ENCODE measurements around the gene CCDC107. TPM values are rescaled to one million over a fixed set of nuclear protein-coding genes. Genes with fewer than 3 reads are reported as not detected.

The CCDC107 gene
- total RNA-seq, 1 experiment from 2014 or later = 12.5 TPM

GRCh38 chr9:35690614-35691333, 32.7 kb downstream of the CCDC107 start:
- Mint-ChIP-seq H3K9me3 (ENCODE audit: unreplicated experiment) (no peaks in the 10 kb centered on the region), H3K4me1 (ENCODE audit: insufficient read depth, unreplicated experiment) (peaks cover 24% of the 10 kb centered on the region), H3K36me3 (ENCODE audit: insufficient read depth, unreplicated experiment) (peaks cover 13% of the 10 kb centered on the region), H3K4me3 (ENCODE audit: unreplicated experiment) (peak overlapping the region; percentile 79), H3K27me3 (ENCODE audit: insufficient read depth, unreplicated experiment) (no peaks in the 10 kb centered on the region), H3K27ac (ENCODE audit: low read depth, unreplicated experiment) (peak overlapping the region; percentile 72)
- CTCF ChIA-PET = interaction anchor here (0.7 to 8.1 kb wide), 7 partner anchors 19 to 78 kb away, joined by 3 to 155 read pairs (median 4); partner anchors contain the start of genes CCDC107 and RMRP
- POLR2A ChIA-PET = interaction anchor here (0.7 to 5.4 kb wide), 16 partner anchors 10 to 92 kb away, joined by 3 to 38 read pairs (median 4); partner anchors contain the start of genes ARHGEF39, CA9, CCDC107 and CREB3
- no peak for TF ChIP-seq CTCF (IDR thresholded peaks at IDR 0.05; ENCODE audit: unreplicated experiment)
- intact Hi-C loops (cut with micrococcal nuclease) = no loop called here
- peak; percentile 52 for DNase-seq (ENCODE audit: unreplicated experiment)
- BruUV-seq (replicated peaks) = no TSS peak

GRCh38 chr9:35691334-35691650, 33.2 kb downstream of the CCDC107 start:
- POLR2A ChIA-PET = interaction anchor here (0.7 to 5.4 kb wide), 14 partner anchors 9 to 91 kb away, joined by 3 to 38 read pairs (median 4); partner anchors contain the start of genes ARHGEF39, CA9, CCDC107 and CREB3
- TF ChIP-seq CTCF (IDR thresholded peaks at IDR 0.05; ENCODE audit: unreplicated experiment) = no peak
- H3K4me1 Mint-ChIP-seq (ENCODE audit: insufficient read depth, unreplicated experiment) = peaks cover 24% of the 10 kb centered on the region
- no peaks in the 10 kb centered on the region for H3K27me3 Mint-ChIP-seq (ENCODE audit: insufficient read depth, unreplicated experiment)
- peak overlapping the region; percentile 79 for H3K4me3 Mint-ChIP-seq (ENCODE audit: unreplicated experiment)
- BruUV-seq (replicated peaks) = no TSS peak
- no peaks in the 10 kb centered on the region for H3K9me3 Mint-ChIP-seq (ENCODE audit: unreplicated experiment)
- CTCF ChIA-PET = interaction anchor here (0.9 to 8.1 kb wide), 7 partner anchors 18 to 79 kb away, joined by 3 to 155 read pairs (median 3); partner anchors contain the start of genes CCDC107 and RMRP
- DNase-seq (ENCODE audit: unreplicated experiment) = no peak
- intact Hi-C loops (cut with micrococcal nuclease) = no loop called here
- H3K36me3 Mint-ChIP-seq (ENCODE audit: insufficient read depth, unreplicated experiment) = peaks cover 10% of the 10 kb centered on the region
- H3K27ac Mint-ChIP-seq (ENCODE audit: low read depth, unreplicated experiment) = peak overlapping the region; percentile 72

DNA sequence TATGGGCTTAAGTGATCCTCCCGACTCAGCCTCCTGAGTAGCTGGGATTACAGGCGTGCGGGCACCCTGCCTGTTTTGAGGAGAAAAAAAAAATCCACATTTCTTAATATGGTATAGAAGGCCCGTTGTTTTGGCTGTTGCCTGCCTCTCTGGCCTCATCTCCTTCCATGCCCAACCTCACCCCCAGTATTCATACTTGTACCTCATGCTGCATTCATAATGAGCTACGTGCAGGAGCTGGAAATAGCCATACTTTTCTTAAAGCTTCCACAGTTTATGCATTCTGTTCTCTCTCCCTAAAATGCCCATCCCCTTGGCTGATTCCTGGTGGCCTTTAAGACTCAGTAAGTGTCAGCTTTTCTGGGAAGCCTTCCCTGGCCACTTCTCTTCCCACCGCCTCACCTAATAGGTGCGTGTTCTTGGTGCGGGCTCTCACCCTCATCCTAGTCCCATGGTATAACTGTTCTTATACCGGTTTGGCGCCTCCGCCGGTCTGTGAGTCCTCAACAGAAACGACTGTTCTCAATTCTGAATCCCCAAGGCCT, 33.7 kb downstream of the CCDC107 start:
- POLR2A ChIA-PET = interaction anchor here (1.0 to 5.4 kb wide), 7 partner anchors 9 to 88 kb away, joined by 3 to 38 read pairs (median 6); partner anchors contain the start of genes ARHGEF39, CA9, CCDC107 and CREB3
- CTCF ChIA-PET = interaction anchor here (0.7 to 8.1 kb wide), 9 partner anchors 17 to 79 kb away, joined by 3 to 155 read pairs (median 4); partner anchors contain the start of genes CCDC107 and RMRP
- intact Hi-C loops (cut with micrococcal nuclease) = no loop called here

More for the DNA sequence above, 33.7 kb downstream of the CCDC107 start:
- Mint-ChIP-seq H3K27me3 (ENCODE audit: insufficient read depth, unreplicated experiment) (no peaks in the 10 kb centered on the region), H3K4me1 (ENCODE audit: insufficient read depth, unreplicated experiment) (peaks cover 24% of the 10 kb centered on the region), H3K9me3 (ENCODE audit: unreplicated experiment) (no peaks in the 10 kb centered on the region), H3K4me3 (ENCODE audit: unreplicated experiment) (peak overlapping the region; percentile 79), H3K27ac (ENCODE audit: low read depth, unreplicated experiment) (peak overlapping the region; percentile 72), H3K36me3 (ENCODE audit: insufficient read depth, unreplicated experiment) (peaks cover 14% of the 10 kb centered on the region)
- TF ChIP-seq CTCF (IDR thresholded peaks at IDR 0.05; ENCODE audit: unreplicated experiment) = no peak
- DNase-seq (ENCODE audit: unreplicated experiment) = no peak
- BruUV-seq (replicated peaks) = no TSS peak

Data from MCF 10A (cell line).